Right atrium auricular region (tissue), 2 donors: ENCODE results near the gene KRT9. TPM values are rescaled to one million over a fixed set of nuclear protein-coding genes. Genes with fewer than 3 reads are reported as not detected.
"Not testable (repeated sequence)": the region's sequence is repeated elsewhere in the genome, so short reads cannot be mapped to it uniquely, and the experiment has no call there.

Experiments used
- DNase-seq: peaks from one replicate; pipeline ENCODE4 v3.0.0-alpha.2; 2019; ENCODE audit warnings: low spot score
- H3K27ac ChIP-seq, 2 donors: fragments of 200-600 bp; sonication (generic); 1 replicate in 1 of 2; 2 replicates in 1 of 2; pipeline ENCODE4 v1.5.1; 2016 to 2019
- H3K27me3 ChIP-seq, 2 donors: fragments of 200-600 bp; sonication (generic); one replicate each; pipeline versions ENCODE4 v1.5.1 to v1.6.0; 2017 to 2019
- H3K36me3 ChIP-seq: fragments of 200-600 bp; sonication (generic); one replicate; pipeline ENCODE4 v1.5.1; 2016
- H3K4me1 ChIP-seq, 2 donors: fragments of 200-600 bp; sonication (generic); one replicate each; pipeline versions ENCODE4 v1.5.1 to v1.6.0; 2017 to 2019
- H3K4me3 ChIP-seq, 2 donors: fragments of 200-600 bp; sonication (generic); 1 replicate in 1 of 2; 2 replicates in 1 of 2; pipeline ENCODE4 v1.5.1; 2017 to 2019; ENCODE audit warnings: mild to moderate bottlenecking in 1 of 2, moderate library complexity in 1 of 2
- H3K9me3 ChIP-seq, 2 donors: fragments of 200-600 bp; sonication (generic); one replicate each; pipeline ENCODE4 v1.5.1; 2019
- total RNA-seq, 2 donors: library from RNA; depleted of rRNA; stranded (reverse); fragments of >200 nt; gene quantifications; one replicate each; pipeline ENCODE4 v1.1.0, GENCODE V29; 2016
- TF ChIP-seq, protein P1 (sequence below), 2 donors: fragments of 200-600 bp; sonication (generic); IDR thresholded peaks; one replicate each; pipeline ENCODE4 v1.5.1; 2019; ENCODE audit warnings: antibody characterized with exemption in 2 of 2

Gene KRT9
- total RNA-seq, 2 donors from 2014 or later: not detected

DNA sequence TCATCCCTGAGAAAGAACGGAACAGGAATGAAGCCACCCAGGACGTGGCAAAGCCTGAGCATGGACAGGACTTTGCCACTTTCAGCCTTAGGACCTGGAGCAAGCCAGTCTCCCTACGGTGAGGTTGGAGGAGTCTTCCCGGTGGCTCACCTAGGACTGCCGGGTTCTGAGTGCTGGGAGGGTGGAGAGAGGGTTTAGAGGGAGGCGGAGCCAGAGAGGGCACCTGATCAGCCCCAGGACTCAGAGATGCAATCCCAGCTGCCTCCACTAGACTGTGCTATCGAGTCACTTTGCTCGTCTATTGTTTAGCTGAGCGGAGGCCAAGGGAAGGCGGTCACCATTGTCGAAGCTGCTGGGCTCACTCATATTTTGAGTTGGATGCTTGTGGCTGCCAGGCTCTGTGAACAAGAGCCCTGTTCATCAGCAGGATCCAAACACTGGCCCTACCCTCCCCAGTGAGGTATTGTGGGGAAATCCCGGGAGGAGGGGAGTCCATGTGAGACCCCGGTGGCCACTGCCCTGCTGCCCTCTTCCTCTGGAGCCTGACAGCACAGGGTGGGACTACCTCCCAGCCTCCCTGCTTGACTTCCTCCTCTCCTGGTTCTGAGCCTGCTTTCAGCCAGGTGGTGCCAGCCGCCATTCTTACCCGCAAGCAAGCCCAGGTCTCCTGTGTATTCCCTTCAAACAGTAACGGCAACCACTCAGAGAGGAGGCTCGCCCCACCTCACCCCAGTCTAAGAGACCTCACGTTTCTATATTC, 7.8 kb upstream of the KRT9 start:
- peaks cover 0 to 4% of the 10 kb centered on the region in 2 donors for H3K4me1 ChIP-seq
- DNase-seq: peak; percentile 73
- no peak overlapping the region for H3K4me3 ChIP-seq
- H3K27me3 ChIP-seq: no peaks in the 10 kb centered on the region
- TF ChIP-seq, protein P1, sequence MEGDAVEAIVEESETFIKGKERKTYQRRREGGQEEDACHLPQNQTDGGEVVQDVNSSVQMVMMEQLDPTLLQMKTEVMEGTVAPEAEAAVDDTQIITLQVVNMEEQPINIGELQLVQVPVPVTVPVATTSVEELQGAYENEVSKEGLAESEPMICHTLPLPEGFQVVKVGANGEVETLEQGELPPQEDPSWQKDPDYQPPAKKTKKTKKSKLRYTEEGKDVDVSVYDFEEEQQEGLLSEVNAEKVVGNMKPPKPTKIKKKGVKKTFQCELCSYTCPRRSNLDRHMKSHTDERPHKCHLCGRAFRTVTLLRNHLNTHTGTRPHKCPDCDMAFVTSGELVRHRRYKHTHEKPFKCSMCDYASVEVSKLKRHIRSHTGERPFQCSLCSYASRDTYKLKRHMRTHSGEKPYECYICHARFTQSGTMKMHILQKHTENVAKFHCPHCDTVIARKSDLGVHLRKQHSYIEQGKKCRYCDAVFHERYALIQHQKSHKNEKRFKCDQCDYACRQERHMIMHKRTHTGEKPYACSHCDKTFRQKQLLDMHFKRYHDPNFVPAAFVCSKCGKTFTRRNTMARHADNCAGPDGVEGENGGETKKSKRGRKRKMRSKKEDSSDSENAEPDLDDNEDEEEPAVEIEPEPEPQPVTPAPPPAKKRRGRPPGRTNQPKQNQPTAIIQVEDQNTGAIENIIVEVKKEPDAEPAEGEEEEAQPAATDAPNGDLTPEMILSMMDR (IDR thresholded peaks at IDR 0.05): peak; percentile 42 to 77
- H3K9me3 ChIP-seq: no peaks in the 10 kb centered on the region
- H3K27ac ChIP-seq: no peak overlapping the region
- no peaks in the 10 kb centered on the region for H3K36me3 ChIP-seq

DNA sequence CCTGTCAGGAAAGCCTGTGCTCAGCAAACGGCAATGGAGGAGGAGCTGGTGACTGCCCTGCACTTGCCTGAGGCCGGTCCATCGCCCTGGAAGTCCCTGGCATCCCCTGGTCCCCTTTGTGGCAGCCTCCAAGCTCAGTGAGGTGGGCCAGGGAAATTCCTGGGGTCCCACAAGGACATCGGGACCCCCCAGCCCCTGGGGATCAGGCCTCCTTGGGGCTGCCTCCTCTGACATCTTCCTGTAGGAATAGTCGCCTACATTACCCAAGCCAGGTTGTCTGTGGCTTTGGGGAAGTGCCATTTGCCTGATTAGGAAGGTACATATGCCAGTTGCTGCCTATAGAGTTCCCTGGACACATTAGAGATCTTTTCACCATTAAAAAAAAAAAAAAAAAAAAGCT, 7.1 kb upstream of the KRT9 start:
- H3K36me3 ChIP-seq: no peaks in the 10 kb centered on the region
- H3K27ac ChIP-seq: no peak overlapping the region
- TF ChIP-seq, protein P1 (IDR thresholded peaks at IDR 0.05): no peak
- DNase-seq: no peak
- peaks cover 0 to 4% of the 10 kb centered on the region in 2 donors for H3K4me1 ChIP-seq
- H3K27me3 ChIP-seq: no peaks in the 10 kb centered on the region
- H3K4me3 ChIP-seq: no peak overlapping the region
- no peaks in the 10 kb centered on the region for H3K9me3 ChIP-seq

DNA sequence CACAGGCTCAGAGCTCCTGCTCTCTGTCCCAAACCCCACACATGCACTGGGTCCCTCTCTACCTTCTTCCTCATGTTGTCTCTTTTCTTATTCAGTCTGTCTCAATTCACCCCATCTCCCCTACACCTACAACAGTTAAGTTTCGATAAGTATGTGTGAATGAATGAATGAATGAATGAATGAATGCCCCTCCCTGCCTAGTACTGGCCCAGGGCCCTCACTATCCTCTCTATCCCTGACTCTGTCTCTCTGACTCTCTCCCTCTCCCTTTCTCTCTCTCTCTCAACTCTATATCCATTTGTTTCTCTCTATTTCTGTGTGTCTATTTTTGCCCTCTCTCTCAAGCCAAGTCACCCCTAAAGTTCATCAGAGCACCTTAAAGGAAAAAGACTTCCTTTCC, 6.7 kb upstream of the KRT9 start:
- H3K27ac ChIP-seq: no peak overlapping the region
- no peaks in the 10 kb centered on the region for H3K27me3 ChIP-seq
- TF ChIP-seq, protein P1 (IDR thresholded peaks at IDR 0.05): no peak
- no peak overlapping the region for H3K4me3 ChIP-seq
- peaks cover 0 to 4% of the 10 kb centered on the region in 2 donors for H3K4me1 ChIP-seq
- no peaks in the 10 kb centered on the region for H3K9me3 ChIP-seq
- DNase-seq: no peak
- no peaks in the 10 kb centered on the region for H3K36me3 ChIP-seq

DNA sequence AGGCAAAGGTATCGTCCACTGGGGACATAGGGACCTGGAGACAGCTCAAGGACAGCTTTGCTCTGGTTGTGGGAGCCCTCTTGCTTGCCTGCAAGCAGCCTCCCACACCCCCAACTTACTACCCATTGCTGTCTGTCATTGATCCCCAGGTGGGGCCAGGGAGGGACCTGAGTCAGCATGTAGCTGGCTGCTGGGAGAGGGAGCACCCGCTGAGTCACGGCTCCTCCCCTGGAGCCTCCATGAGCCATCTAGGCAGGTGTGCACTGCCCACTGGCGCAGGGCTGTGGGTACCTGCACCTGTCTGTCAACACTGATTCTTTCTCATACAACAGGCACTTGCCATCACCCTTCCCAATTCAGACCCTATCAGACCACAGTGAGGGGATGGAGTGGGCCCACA, 4.9 kb upstream of the KRT9 start:
- not testable (repeated sequence) for H3K4me3 ChIP-seq, DNase-seq, H3K4me1 ChIP-seq, H3K27me3 ChIP-seq, H3K9me3 ChIP-seq, H3K36me3 ChIP-seq, H3K27ac ChIP-seq

DNA sequence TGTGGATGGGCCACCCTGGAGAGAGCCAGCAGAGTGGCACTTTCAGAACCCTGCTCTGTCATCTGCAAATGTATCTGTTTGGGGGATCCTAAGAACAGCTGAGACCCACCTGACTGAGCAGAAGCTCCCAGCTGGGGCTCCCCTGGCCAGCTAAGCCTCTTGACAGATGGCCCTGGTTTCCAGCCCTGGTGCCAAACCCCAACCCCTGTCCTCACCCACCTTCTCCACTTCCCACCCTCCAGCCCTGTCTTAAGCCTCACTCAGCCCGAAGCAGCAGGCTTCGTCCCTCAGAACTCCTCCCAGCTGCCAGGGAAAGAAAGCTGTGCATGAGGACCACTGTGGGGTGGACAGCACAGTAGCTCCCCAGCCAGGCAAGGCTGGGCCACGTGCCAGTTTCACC, 3.5 kb upstream of the KRT9 start:
- Histone ChIP-seq H3K9me3 (no peaks in the 10 kb centered on the region), H3K36me3 (no peaks in the 10 kb centered on the region), H3K27me3 (no peaks in the 10 kb centered on the region)

DNA sequence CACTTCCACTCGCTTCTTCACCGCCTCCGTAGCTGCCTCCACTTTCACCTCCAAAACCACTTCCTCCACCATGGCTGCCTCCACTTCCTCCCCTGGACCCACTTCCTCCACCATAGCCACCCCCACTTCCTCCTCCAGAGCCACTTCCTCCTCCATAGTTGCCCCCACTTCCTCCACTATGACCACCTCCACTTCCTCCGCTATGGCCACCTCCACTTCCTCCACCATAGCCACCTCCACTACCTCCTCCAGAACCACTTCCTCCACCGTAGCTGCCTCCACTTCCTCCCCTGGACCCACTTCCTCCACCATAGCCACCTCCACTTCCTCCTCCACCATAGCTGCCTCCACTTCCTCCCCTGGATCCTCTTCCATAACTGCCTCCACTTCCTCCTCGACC, 4.5 kb downstream of the KRT9 start:
- Histone ChIP-seq H3K36me3 (no peaks in the 10 kb centered on the region), H3K9me3 (no peaks in the 10 kb centered on the region), H3K27me3 (no peaks in the 10 kb centered on the region), H3K27ac (no peak overlapping the region), H3K4me3 (no peak overlapping the region), H3K4me1 (no peaks in the 10 kb centered on the region)
- DNase-seq: no peak
- TF ChIP-seq, protein P1 (IDR thresholded peaks at IDR 0.05): no peak

More for the DNA sequence above, 3.5 kb upstream of the KRT9 start:
- TF ChIP-seq, protein P1 (IDR thresholded peaks at IDR 0.05): no peak
- no peak for DNase-seq
- H3K27ac ChIP-seq: no peak overlapping the region
- peaks cover 0 to 4% of the 10 kb centered on the region in 2 donors for H3K4me1 ChIP-seq
- no peak overlapping the region for H3K4me3 ChIP-seq
